Measurements from ENCODE around the gene LSM7. TPM values are rescaled to one million over a fixed set of nuclear protein-coding genes. Genes with fewer than 3 reads are reported as not detected.

LSM7 gene
- total RNA-seq, 1 experiment from 2014 or later, result 97.3 TPM

GRCh38 chr19:2317756-2318155 is 10.6 kb downstream of the LSM7 start:
- ChIA-PET POLR2A (no interaction called here), CTCF (no interaction called here)
- Histone ChIP-seq H3K4me3 (ENCODE audit: low read depth in 2 of 2, low read length in 2 of 2) (no peak overlapping the region), H3K9me3 (ENCODE audit: control insufficient read depth, insufficient read depth, low read depth, low read length) (no peaks in the 10 kb centered on the region), H3K27ac (ENCODE audit: low read length) (no peak overlapping the region), H3K27me3 (ENCODE audit: control insufficient read depth, insufficient read depth, low read length) (no peaks in the 10 kb centered on the region), H3K4me1 (ENCODE audit: control insufficient read depth, insufficient read depth, low read length) (no peaks in the 10 kb centered on the region; the same call in 1 of the 2 replicates), H3K36me3 (ENCODE audit: control insufficient read depth, insufficient read depth, low read length) (no peaks in the 10 kb centered on the region)
- BruUV-seq (replicated peaks), result no TSS peak
- in situ Hi-C loops (cut with HindIII; ENCODE audit: low pct_unique_long_range_greater_than_20kb, low sequenced_read_pairs), result no loop called here
- DNase-seq (ENCODE audit: low read depth, low spot score) (no peak), ATAC-seq (no peak)
- TF ChIP-seq POLR2AphosphoS5 (IDR thresholded peaks at IDR 0.05; ENCODE audit: low read depth, low read length) (no peak), TCF7L2 (IDR thresholded peaks at IDR 0.05; ENCODE audit: low read depth, low read length) (no peak), REST (IDR thresholded peaks at IDR 0.05; ENCODE audit: insufficient read depth in 1 of 2, low read depth in 2 of 2, low read length in 1 of 2) (no peak), SIN3A (IDR thresholded peaks at IDR 0.05; ENCODE audit: borderline replicate concordance, insufficient read depth, low read depth, low read length) (no peak)
- TF ChIP-seq, protein P1, sequence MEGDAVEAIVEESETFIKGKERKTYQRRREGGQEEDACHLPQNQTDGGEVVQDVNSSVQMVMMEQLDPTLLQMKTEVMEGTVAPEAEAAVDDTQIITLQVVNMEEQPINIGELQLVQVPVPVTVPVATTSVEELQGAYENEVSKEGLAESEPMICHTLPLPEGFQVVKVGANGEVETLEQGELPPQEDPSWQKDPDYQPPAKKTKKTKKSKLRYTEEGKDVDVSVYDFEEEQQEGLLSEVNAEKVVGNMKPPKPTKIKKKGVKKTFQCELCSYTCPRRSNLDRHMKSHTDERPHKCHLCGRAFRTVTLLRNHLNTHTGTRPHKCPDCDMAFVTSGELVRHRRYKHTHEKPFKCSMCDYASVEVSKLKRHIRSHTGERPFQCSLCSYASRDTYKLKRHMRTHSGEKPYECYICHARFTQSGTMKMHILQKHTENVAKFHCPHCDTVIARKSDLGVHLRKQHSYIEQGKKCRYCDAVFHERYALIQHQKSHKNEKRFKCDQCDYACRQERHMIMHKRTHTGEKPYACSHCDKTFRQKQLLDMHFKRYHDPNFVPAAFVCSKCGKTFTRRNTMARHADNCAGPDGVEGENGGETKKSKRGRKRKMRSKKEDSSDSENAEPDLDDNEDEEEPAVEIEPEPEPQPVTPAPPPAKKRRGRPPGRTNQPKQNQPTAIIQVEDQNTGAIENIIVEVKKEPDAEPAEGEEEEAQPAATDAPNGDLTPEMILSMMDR (IDR thresholded peaks at IDR 0.05), result no peak
- intact Hi-C loops (cut with micrococcal nuclease; ENCODE audit: unreplicated experiment), result loop anchor here (5.0 kb wide), 2 partner anchors 80 to 160 kb away; partner anchors contain the start of genes PLEKHJ1 and SF3A2

GRCh38 chr19:2317300-2317699 is 11.1 kb downstream of the LSM7 start:
- in situ Hi-C loops (cut with HindIII; ENCODE audit: low pct_unique_long_range_greater_than_20kb, low sequenced_read_pairs) (no loop called here), intact Hi-C loops (cut with micrococcal nuclease; ENCODE audit: unreplicated experiment) (loop anchor here (5.0 kb wide), 2 partner anchors 80 to 160 kb away; partner anchors contain the start of genes PLEKHJ1 and SF3A2)
- ChIA-PET POLR2A (interaction anchor here (0.7 kb wide), 1 partner anchor 86 kb away, joined by 3 read pairs; no protein-coding TSS in a partner anchor), CTCF (no interaction called here)
- no TSS peak for BruUV-seq (replicated peaks)
- Histone ChIP-seq H3K9me3 (ENCODE audit: control insufficient read depth, insufficient read depth, low read depth, low read length) (no peaks in the 10 kb centered on the region), H3K4me3 (ENCODE audit: low read depth in 2 of 2, low read length in 2 of 2) (no peak overlapping the region), H3K36me3 (ENCODE audit: control insufficient read depth, insufficient read depth, low read length) (no peaks in the 10 kb centered on the region), H3K4me1 (ENCODE audit: control insufficient read depth, insufficient read depth, low read length) (no peaks in the 10 kb centered on the region; the same call in 1 of the 2 replicates), H3K27ac (ENCODE audit: low read length) (no peak overlapping the region), H3K27me3 (ENCODE audit: control insufficient read depth, insufficient read depth, low read length) (no peaks in the 10 kb centered on the region)
- DNase-seq (ENCODE audit: low read depth, low spot score) (no peak), ATAC-seq (no peak)
- TF ChIP-seq POLR2AphosphoS5 (IDR thresholded peaks at IDR 0.05; ENCODE audit: low read depth, low read length), result no peak

- intact Hi-C loops (cut with micrococcal nuclease; ENCODE audit: unreplicated experiment), result loop anchor here (5.0 kb wide), 2 partner anchors 79 to 159 kb away; partner anchors contain the start of genes PLEKHJ1 and SF3A2
- in situ Hi-C loops (cut with HindIII; ENCODE audit: low pct_unique_long_range_greater_than_20kb, low sequenced_read_pairs), result no loop called here
- POLR2A ChIA-PET, result interaction anchor here (0.8 kb wide), 2 partner anchors 12 to 380 kb away, joined by 3 read pairs; partner anchors contain the start of gene LSM7
Observed at GRCh38 chr19:2315818-2316353, 12.5 kb downstream of the LSM7 start.

More at GRCh38 chr19:2315818-2316353, 12.5 kb downstream of the LSM7 start:
- DNase-seq (ENCODE audit: low read depth, low spot score) (no peak), ATAC-seq (peak; percentile 93)
- Histone ChIP-seq H3K4me1 (ENCODE audit: control insufficient read depth, insufficient read depth, low read length) (no peaks in the 10 kb centered on the region; the same call in 1 of the 2 replicates), H3K27me3 (ENCODE audit: control insufficient read depth, insufficient read depth, low read length) (no peaks in the 10 kb centered on the region), H3K9me3 (ENCODE audit: control insufficient read depth, insufficient read depth, low read depth, low read length) (no peaks in the 10 kb centered on the region), H3K36me3 (ENCODE audit: control insufficient read depth, insufficient read depth, low read length) (no peaks in the 10 kb centered on the region), H3K4me3 (ENCODE audit: low read depth in 2 of 2, low read length in 2 of 2) (0 out of 4 replicates have a peak overlapping the region, but pooled peaks of 1 of the 2 experiments have one; percentile 6), H3K27ac (ENCODE audit: low read length) (no peak overlapping the region)
- CTCF ChIA-PET, result interaction anchor here (0.6 to 0.7 kb wide), 3 partner anchors 14 to 160 kb away, joined by 3 to 8 read pairs (median 5); no protein-coding TSS in a partner anchor
- TF ChIP-seq REST (IDR thresholded peaks at IDR 0.05; ENCODE audit: insufficient read depth in 1 of 2, low read depth in 2 of 2, low read length in 1 of 2) (no peak), TCF7L2 (IDR thresholded peaks at IDR 0.05; ENCODE audit: low read depth, low read length) (no peak), SIN3A (IDR thresholded peaks at IDR 0.05; ENCODE audit: borderline replicate concordance, insufficient read depth, low read depth, low read length) (no peak), POLR2AphosphoS5 (IDR thresholded peaks at IDR 0.05; ENCODE audit: low read depth, low read length) (no peak)
- TF ChIP-seq, protein P1 (IDR thresholded peaks at IDR 0.05), result peak; percentile 81
- no TSS peak for BruUV-seq (replicated peaks)

Data from Panc1 (cell line).